Measurements from ENCODE around the gene C20orf144. TPM values are rescaled to one million over a fixed set of nuclear protein-coding genes. Genes with fewer than 3 reads are reported as not detected.
A peak's percentile ranks its signal among the peaks of the same experiment; 100 is the strongest.
"Not testable (repeated sequence)": the region's sequence is repeated elsewhere in the genome, so short reads cannot be mapped to it uniquely, and the experiment has no call there.

Gene C20orf144
- total RNA-seq, 1 donor from 2014 or later: 0.16 TPM

DNA sequence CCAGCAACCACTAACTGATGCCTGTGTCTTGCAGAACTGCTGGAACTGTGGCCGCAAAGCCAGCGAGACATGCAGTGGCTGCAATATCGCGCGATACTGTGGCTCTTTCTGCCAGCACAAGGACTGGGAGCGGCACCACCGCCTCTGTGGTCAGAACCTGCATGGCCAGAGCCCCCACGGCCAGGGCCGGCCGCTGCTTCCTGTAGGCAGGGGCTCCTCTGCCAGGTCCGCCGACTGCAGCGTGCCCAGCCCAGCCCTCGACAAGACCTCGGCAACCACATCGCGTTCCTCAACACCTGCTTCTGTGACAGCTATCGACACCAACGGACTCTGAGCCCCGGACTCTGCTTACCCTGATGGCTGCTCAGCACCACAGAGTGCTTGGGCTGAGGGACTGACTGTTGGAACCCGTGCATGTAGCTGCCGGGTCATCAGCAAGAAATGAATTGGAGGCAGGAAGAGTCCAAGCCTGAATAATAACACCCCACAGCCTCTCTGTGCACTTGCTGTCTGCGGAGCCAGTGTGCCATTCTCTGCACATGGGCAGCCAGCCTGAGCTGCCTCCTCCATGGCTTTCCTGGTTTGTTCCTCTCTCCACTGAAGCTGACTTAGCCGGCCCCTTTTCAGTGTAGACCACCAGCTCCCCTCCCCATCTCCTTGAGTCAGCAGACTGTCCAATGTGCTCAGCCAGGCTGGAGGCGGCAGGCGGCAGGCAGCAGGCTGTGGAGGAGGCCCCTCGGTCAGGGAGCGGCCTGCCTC lies 17.6 kb upstream of the C20orf144 start:
- no peak for DNase-seq
- Mint-ChIP-seq H3K27ac (no peak overlapping the region), H3K4me3 (no peak overlapping the region), H3K36me3 (ENCODE audit: low read depth) (peaks cover 11% of the 10 kb centered on the region), H3K27me3 (no peaks in the 10 kb centered on the region), H3K4me1 (peaks cover 7% of the 10 kb centered on the region), H3K9me3 (no peaks in the 10 kb centered on the region)
- intact Hi-C loops (cut with micrococcal nuclease): no loop called here

- DNase-seq: no peak
- Mint-ChIP-seq H3K27ac (no peak overlapping the region), H3K4me3 (no peak overlapping the region), H3K27me3 (no peaks in the 10 kb centered on the region), H3K36me3 (ENCODE audit: low read depth) (peaks cover 7% of the 10 kb centered on the region), H3K4me1 (peaks cover 8% of the 10 kb centered on the region), H3K9me3 (no peaks in the 10 kb centered on the region)
- intact Hi-C loops (cut with micrococcal nuclease): no loop called here
Observed at GRCh38 chr20:33645072-33645358, 17.1 kb upstream of the C20orf144 start.

GRCh38 chr20:33645396-33645795 lies 16.7 kb upstream of the C20orf144 start:
- Mint-ChIP-seq H3K4me3 (no peak overlapping the region), H3K27ac (no peak overlapping the region), H3K4me1 (peaks cover 8% of the 10 kb centered on the region), H3K27me3 (no peaks in the 10 kb centered on the region), H3K9me3 (no peaks in the 10 kb centered on the region), H3K36me3 (ENCODE audit: low read depth) (peaks cover 7% of the 10 kb centered on the region)
- intact Hi-C loops (cut with micrococcal nuclease): no loop called here
- no peak for DNase-seq

DNA sequence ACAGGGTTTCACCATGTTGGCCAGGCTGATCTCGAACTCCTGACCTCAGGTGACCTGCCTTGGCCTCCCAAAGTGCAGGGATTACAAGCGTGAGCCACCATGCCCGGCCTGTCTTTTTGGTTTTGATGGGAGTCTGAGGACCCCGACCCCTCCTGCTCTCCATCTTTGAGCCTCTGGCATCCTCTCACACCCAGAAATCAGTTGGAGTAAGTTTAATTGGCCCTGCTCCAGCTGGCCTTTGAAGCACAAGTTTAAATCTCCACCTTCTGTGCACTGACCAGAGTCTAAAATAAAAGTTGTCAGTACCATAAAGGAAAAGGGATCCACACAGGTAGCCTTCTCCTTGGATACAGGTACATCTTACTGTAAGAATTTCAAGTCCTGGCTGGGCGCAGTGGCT lies 15.9 kb upstream of the C20orf144 start:
- intact Hi-C loops (cut with micrococcal nuclease): no loop called here
- no peak for DNase-seq
- H3K4me3 Mint-ChIP-seq: no peak overlapping the region
- H3K36me3 Mint-ChIP-seq (ENCODE audit: low read depth): peaks cover 7% of the 10 kb centered on the region
- no peaks in the 10 kb centered on the region for H3K27me3 Mint-ChIP-seq
- peaks cover 8% of the 10 kb centered on the region for H3K4me1 Mint-ChIP-seq
- H3K27ac Mint-ChIP-seq: no peak overlapping the region
- no peaks in the 10 kb centered on the region for H3K9me3 Mint-ChIP-seq

- H3K4me3 Mint-ChIP-seq; H3K27me3 Mint-ChIP-seq; DNase-seq; H3K27ac Mint-ChIP-seq; intact Hi-C loops (cut with micrococcal nuclease); H3K36me3 Mint-ChIP-seq (ENCODE audit: low read depth); H3K9me3 Mint-ChIP-seq: not testable (repeated sequence)
- H3K4me1 Mint-ChIP-seq: peaks cover 12% of the 10 kb centered on the region
Observed at GRCh38 chr20:33646959-33647602, 15.0 kb upstream of the C20orf144 start.

GRCh38 chr20:33647603-33648395 lies 14.3 kb upstream of the C20orf144 start:
- Mint-ChIP-seq H3K27ac (no peak overlapping the region), H3K9me3 (no peaks in the 10 kb centered on the region), H3K4me1 (peaks cover 16% of the 10 kb centered on the region), H3K27me3 (no peaks in the 10 kb centered on the region), H3K36me3 (ENCODE audit: low read depth) (peaks cover 7% of the 10 kb centered on the region), H3K4me3 (no peak overlapping the region)
- intact Hi-C loops (cut with micrococcal nuclease): no loop called here
- DNase-seq: peak; percentile 56

DNA sequence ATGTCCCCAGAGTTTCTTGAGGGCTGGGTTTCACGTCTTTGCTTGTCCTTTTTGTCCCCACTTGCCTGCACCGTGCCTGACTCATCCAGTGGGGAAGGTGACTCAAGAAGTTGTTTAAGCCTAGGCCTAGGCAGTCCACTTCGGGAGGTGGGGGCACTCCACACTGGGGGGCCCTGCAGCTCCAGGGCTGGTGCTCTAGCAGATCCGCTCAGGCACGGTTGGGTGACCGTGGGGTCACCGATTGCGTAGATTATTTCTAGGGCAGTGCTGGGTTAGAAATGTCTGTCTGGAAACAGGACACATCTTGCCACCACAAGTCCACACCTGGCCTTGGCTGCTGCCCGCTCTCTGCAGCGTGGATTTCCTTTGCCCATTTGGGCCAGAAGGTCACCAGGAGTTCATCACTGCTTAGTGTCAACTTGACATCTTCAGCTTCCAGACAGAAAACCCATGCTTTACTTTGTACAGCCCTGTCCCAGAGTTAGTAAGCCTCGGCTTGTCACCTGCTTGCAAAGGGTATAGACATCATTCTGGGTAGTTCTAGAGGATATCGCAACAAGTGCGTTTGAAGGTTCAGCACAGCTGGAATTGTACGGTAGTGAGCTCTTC lies 13.6 kb upstream of the C20orf144 start:
- H3K27me3 Mint-ChIP-seq: no peaks in the 10 kb centered on the region
- H3K36me3 Mint-ChIP-seq (ENCODE audit: low read depth): peaks cover 7% of the 10 kb centered on the region

DNA sequence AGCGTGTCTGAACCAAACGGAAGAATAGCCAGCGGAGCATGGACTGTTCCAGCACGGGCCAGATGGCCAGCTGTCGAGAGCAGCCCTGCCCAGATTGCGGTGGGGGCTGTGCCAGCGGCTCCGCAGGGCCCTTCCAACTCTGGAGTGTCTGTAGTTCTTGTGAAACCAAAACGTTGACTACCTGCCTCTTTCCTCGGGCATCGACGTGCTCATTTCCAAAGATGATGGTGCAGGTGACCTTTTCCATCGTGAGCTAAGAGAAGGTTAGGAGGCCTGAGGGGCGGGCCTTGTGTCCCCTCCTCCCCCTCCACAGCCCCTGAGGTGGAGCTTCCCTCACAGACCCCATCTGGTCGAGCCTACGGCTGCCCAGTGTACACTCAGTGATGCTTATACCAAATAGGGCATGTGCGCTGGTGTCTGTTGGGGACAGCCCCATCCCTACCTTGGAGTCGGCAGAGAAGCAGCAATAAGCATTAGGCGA lies 12.9 kb upstream of the C20orf144 start:
- DNase-seq: no peak
- peaks cover 22% of the 10 kb centered on the region for H3K4me1 Mint-ChIP-seq
- H3K27ac Mint-ChIP-seq: no peak overlapping the region
- H3K36me3 Mint-ChIP-seq (ENCODE audit: low read depth): peaks cover 7% of the 10 kb centered on the region
- no peak overlapping the region for H3K4me3 Mint-ChIP-seq
- H3K27me3 Mint-ChIP-seq: no peaks in the 10 kb centered on the region
- intact Hi-C loops (cut with micrococcal nuclease): no loop called here
- no peaks in the 10 kb centered on the region for H3K9me3 Mint-ChIP-seq

More for the DNA sequence above, 13.6 kb upstream of the C20orf144 start:
- no peak for DNase-seq
- Mint-ChIP-seq H3K4me1 (peaks cover 22% of the 10 kb centered on the region), H3K9me3 (no peaks in the 10 kb centered on the region), H3K27ac (no peak overlapping the region), H3K4me3 (no peak overlapping the region)
- intact Hi-C loops (cut with micrococcal nuclease): no loop called here

GRCh38 chr20:33650111-33650752 lies 11.9 kb upstream of the C20orf144 start:
- H3K9me3 Mint-ChIP-seq: no peaks in the 10 kb centered on the region
- H3K4me1 Mint-ChIP-seq: peaks cover 22% of the 10 kb centered on the region
- peaks cover 5% of the 10 kb centered on the region for H3K36me3 Mint-ChIP-seq (ENCODE audit: low read depth)
- no peak overlapping the region for H3K4me3 Mint-ChIP-seq
- no peaks in the 10 kb centered on the region for H3K27me3 Mint-ChIP-seq
- intact Hi-C loops (cut with micrococcal nuclease): no loop called here
- no peak overlapping the region for H3K27ac Mint-ChIP-seq
- DNase-seq: no peak

- H3K4me3 Mint-ChIP-seq: no peak overlapping the region
- no peaks in the 10 kb centered on the region for H3K27me3 Mint-ChIP-seq
- peaks cover 3% of the 10 kb centered on the region for H3K36me3 Mint-ChIP-seq (ENCODE audit: low read depth)
- intact Hi-C loops (cut with micrococcal nuclease): no loop called here
- H3K4me1 Mint-ChIP-seq: peaks cover 22% of the 10 kb centered on the region
- DNase-seq: no peak
- no peak overlapping the region for H3K27ac Mint-ChIP-seq
- H3K9me3 Mint-ChIP-seq: no peaks in the 10 kb centered on the region
Observed at GRCh38 chr20:33650753-33651561, 11.2 kb upstream of the C20orf144 start.

DNA sequence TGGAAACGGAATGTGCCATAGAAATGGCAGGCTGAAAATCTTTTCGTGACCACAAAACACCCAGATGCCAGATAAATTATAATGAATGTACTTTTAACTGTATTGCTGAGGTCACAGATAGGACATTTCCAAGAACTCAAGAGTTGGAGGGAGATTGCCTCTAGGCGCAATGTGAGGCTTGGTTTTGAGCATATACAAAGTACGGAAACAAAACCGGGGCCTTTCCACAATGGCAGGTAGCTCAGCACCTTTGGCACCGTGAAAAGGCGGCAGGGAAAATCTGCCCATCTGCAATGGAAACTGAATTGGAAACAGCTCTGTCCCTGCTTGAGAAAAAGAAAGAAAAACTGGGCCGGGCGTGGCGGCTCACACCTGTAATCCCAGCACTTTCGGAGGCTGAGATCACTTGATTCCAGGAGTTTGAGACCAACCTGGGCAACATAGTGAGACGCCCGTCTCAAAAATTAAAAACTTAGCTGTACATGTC lies 10.5 kb upstream of the C20orf144 start:
- H3K36me3 Mint-ChIP-seq (ENCODE audit: low read depth): no peaks in the 10 kb centered on the region
- no peaks in the 10 kb centered on the region for H3K9me3 Mint-ChIP-seq
- intact Hi-C loops (cut with micrococcal nuclease): loop anchor here (1.0 kb wide), 1 partner anchor 12 kb away; no protein-coding TSS in a partner anchor
- H3K4me1 Mint-ChIP-seq: peaks cover 22% of the 10 kb centered on the region
- no peaks in the 10 kb centered on the region for H3K27me3 Mint-ChIP-seq
- no peak for DNase-seq
- H3K27ac Mint-ChIP-seq: no peak overlapping the region
- H3K4me3 Mint-ChIP-seq: no peak overlapping the region

GRCh38 chr20:33653218-33653899 lies 8.8 kb upstream of the C20orf144 start:
- Mint-ChIP-seq H3K27me3 (no peaks in the 10 kb centered on the region), H3K27ac (peak overlapping the region; percentile 45)

More at GRCh38 chr20:33653218-33653899, 8.8 kb upstream of the C20orf144 start:
- peak; percentile 79 for DNase-seq
- Mint-ChIP-seq H3K9me3 (no peaks in the 10 kb centered on the region), H3K4me1 (peaks cover 16% of the 10 kb centered on the region), H3K4me3 (no peak overlapping the region), H3K36me3 (ENCODE audit: low read depth) (no peaks in the 10 kb centered on the region)
- intact Hi-C loops (cut with micrococcal nuclease): loop anchor here (1.0 kb wide), 1 partner anchor 196 kb away; no protein-coding TSS in a partner anchor

Data from activated CD4-positive, alpha-beta T cell treated with anti-CD3 and anti-CD28 coated beads, Interleukin-2, amount 10 ng/mL, durations not matched to agents 24 days and 14 days (primary cell).